Neural cell (in vitro differentiated cells): ENCODE data around the gene ING5. TPM values are rescaled to one million over a fixed set of nuclear protein-coding genes. Genes with fewer than 3 reads are reported as not detected.

Source experiments
- H2AFZ ChIP-seq: fragments of 200-600, 300-800 bp; sonication (generic), shearing (Covaris generic); 2 replicates; pipeline ENCODE4 v1.6.0; 2014; ENCODE audit warnings: low read depth, mild to moderate bottlenecking, antibody characterized with exemption, low read length, moderate library complexity
- H3F3A ChIP-seq: fragments of 200-600 bp; shearing (Covaris generic); 2 replicates; pipeline ENCODE4 v1.6.1; 2016; ENCODE audit warnings: mild to moderate bottlenecking, moderate library complexity, mixed read lengths, antibody characterized with exemption, low read length; ENCODE audit not compliant: insufficient read depth, poor library complexity, severe bottlenecking
- H3K27ac ChIP-seq: fragments of 200-600, 300-800 bp; sonication (generic), shearing (Covaris generic); 2 replicates; pipeline ENCODE4 v1.5.1; 2014; ENCODE audit warnings: mild to moderate bottlenecking, low read length, moderate library complexity
- H3K27me3 ChIP-seq: fragments of 300-800, 200-600 bp; sonication (generic), shearing (Covaris generic); 2 replicates; pipeline ENCODE4 v1.6.0; 2014; ENCODE audit warnings: mild to moderate bottlenecking, low read depth, low read length, moderate library complexity; ENCODE audit not compliant: insufficient read depth
- H3K36me3 ChIP-seq: fragments of 300-800, 200-600 bp; sonication (generic), shearing (Covaris generic); 2 replicates; pipeline ENCODE4 v1.5.1; 2014; ENCODE audit warnings: mild to moderate bottlenecking, antibody characterized with exemption, low read length, moderate library complexity; ENCODE audit not compliant: insufficient read depth
- H3K4me2 ChIP-seq: fragments of 300-800, 200-600 bp; sonication (generic), shearing (Covaris generic); 2 replicates; pipeline ENCODE4 v1.6.0; 2014; ENCODE audit warnings: mild to moderate bottlenecking, low read length
- H3K4me3 ChIP-seq: fragments of 300-800, 200-600 bp; sonication (generic), shearing (Covaris generic); 2 replicates; pipeline ENCODE4 v1.5.1; 2014; ENCODE audit warnings: mild to moderate bottlenecking, low read length, moderate library complexity
- H3K79me2 ChIP-seq: fragments of 200-600 bp; shearing (Covaris generic); replicated peaks from 2 replicates; pipeline ENCODE4 v1.6.0; 2014; ENCODE audit warnings: mild to moderate bottlenecking, low read length, moderate library complexity; ENCODE audit not compliant: insufficient read depth
- H3K9ac ChIP-seq: fragments of 300-800, 200-600 bp; sonication (generic), shearing (Covaris generic); 2 replicates; pipeline ENCODE4 v1.6.1; 2016; ENCODE audit warnings: mild to moderate bottlenecking, low read length, mixed read lengths
- H3K9me2 ChIP-seq: fragments of 200-600 bp; shearing (Covaris generic); 2 replicates; pipeline ENCODE4 v1.6.1; 2016; ENCODE audit warnings: mild to moderate bottlenecking, low read length, mixed read lengths; ENCODE audit not compliant: insufficient read depth
- H3K9me3 ChIP-seq: fragments of 200-600, 300-800 bp; sonication (generic), shearing (Covaris generic); 2 replicates; pipeline ENCODE4 v1.6.1; 2016; ENCODE audit warnings: mild to moderate bottlenecking, mixed run types, low read length, moderate library complexity, mixed read lengths
- H4K20me1 ChIP-seq: fragments of 200-600 bp; shearing (Covaris generic); 2 replicates; pipeline ENCODE4 v1.6.1; 2016; ENCODE audit warnings: mild to moderate bottlenecking, mixed run types; ENCODE audit not compliant: insufficient read depth
- CTCF ChIP-seq: fragments of 450-650 bp; IDR thresholded peaks from 2 replicates; pipeline ENCODE4 v1.5.1; 2014; ENCODE audit warnings: antibody characterized with exemption, mild to moderate bottlenecking, moderate library complexity; ENCODE audit not compliant: poor library complexity, severe bottlenecking
- EP300 ChIP-seq: fragments of 450-650 bp; conservative IDR thresholded peaks from 2 replicates; pipeline ENCODE4 v1.6.1; 2014; ENCODE audit warnings: antibody characterized with exemption, mild to moderate bottlenecking, moderate library complexity; ENCODE audit not compliant: poor library complexity, severe bottlenecking
- EZH2 ChIP-seq: fragments of 200-600, 300-800 bp; shearing (Covaris generic), sonication (generic); IDR thresholded peaks from 2 replicates; pipeline ENCODE4 v1.6.1; 2014; ENCODE audit warnings: antibody characterized with exemption, low read length, borderline replicate concordance, mild to moderate bottlenecking; ENCODE audit not compliant: insufficient read depth, poor library complexity, severe bottlenecking
- MXI1 ChIP-seq: fragments of 450-650 bp; conservative IDR thresholded peaks from 2 replicates; pipeline ENCODE4 v1.6.1; 2014; ENCODE audit warnings: antibody characterized with exemption, mild to moderate bottlenecking; ENCODE audit not compliant: poor library complexity, severe bottlenecking
- POLR2AphosphoS5 ChIP-seq: IDR thresholded peaks from 2 replicates; pipeline ENCODE4 v1.6.1; 2012
- RAD21 ChIP-seq: fragments of 450-650 bp; conservative IDR thresholded peaks from 2 replicates; pipeline ENCODE4 v1.6.1; 2014; ENCODE audit warnings: antibody characterized with exemption, mild to moderate bottlenecking, moderate library complexity
- REST ChIP-seq: IDR thresholded peaks from 2 replicates; pipeline ENCODE4 v1.6.1; 2012; ENCODE audit warnings: borderline replicate concordance
- SMC3 ChIP-seq: fragments of 450-650 bp; conservative IDR thresholded peaks from 2 replicates; pipeline ENCODE4 v1.6.1; 2014; ENCODE audit warnings: antibody characterized with exemption, mild to moderate bottlenecking, moderate library complexity; ENCODE audit not compliant: poor library complexity
- TAF1 ChIP-seq: IDR thresholded peaks from 2 replicates; pipeline ENCODE4 v1.6.1; 2012; ENCODE audit warnings: low read depth
- polyA plus RNA-seq: library from polyadenylated mRNA; depleted of rRNA; stranded (reverse); fragments of >200 nt; gene quantifications from 2 replicates; pipeline ENCODE4 v1.2.3, GENCODE V29; 2014

The ING5 gene
- polyA plus RNA-seq, 1 donor from 2014 or later, result 22.8 TPM

- TF ChIP-seq RAD21 (no peak), SMC3 (no peak), REST (no peak), EP300 (no peak), EZH2 (no peak), MXI1 (no peak), CTCF (no peak), TAF1 (no peak), POLR2AphosphoS5 (no peak)
- H3K4me2 ChIP-seq, result no peak within 1 kb of the TSS
- no peak within 1 kb of the TSS for H3K9ac ChIP-seq
- H3K9me3 ChIP-seq, result no peaks in the 10 kb centered on the region
- no peak within 1 kb of the TSS for H2AFZ ChIP-seq
- H3F3A ChIP-seq, result no peaks in the 10 kb centered on the region
- H3K4me3 ChIP-seq, result no peak within 1 kb of the TSS
- H3K36me3 ChIP-seq, result no peaks in the 10 kb centered on the region
- H3K27me3 ChIP-seq, result no peaks in the 10 kb centered on the region
- H3K9me2 ChIP-seq, result no peaks in the 10 kb centered on the region
- H4K20me1 ChIP-seq, result no peaks in the 10 kb centered on the region
- H3K27ac ChIP-seq, result no peak within 1 kb of the TSS
- H3K79me2 ChIP-seq, result no peaks in the 10 kb centered on the region
Measured at GRCh38 chr2:241776336-241777169, 74.7 kb downstream of the ING5 start, which contains the start of gene GAL3ST2. Gene GAL3ST2, plus strand, starts transcription at chr2:241776822. Its CDS starts 134 bp downstream, at chr2:241776956.

GRCh38 chr2:241777170-241777685, 75.4 kb downstream of the ING5 start:
- no peaks in the 10 kb centered on the region for H3K9me2 ChIP-seq
- no peaks in the 10 kb centered on the region for H3F3A ChIP-seq
- no peak overlapping the region for H3K9ac ChIP-seq
- H3K4me3 ChIP-seq, result no peak overlapping the region
- H3K27ac ChIP-seq, result no peak overlapping the region
- no peaks in the 10 kb centered on the region for H4K20me1 ChIP-seq
- H3K79me2 ChIP-seq, result no peaks in the 10 kb centered on the region
- H2AFZ ChIP-seq, result no peak overlapping the region
- no peaks in the 10 kb centered on the region for H3K27me3 ChIP-seq
- no peak overlapping the region for H3K4me2 ChIP-seq
- TF ChIP-seq SMC3 (no peak), REST (no peak), EP300 (no peak), EZH2 (no peak), POLR2AphosphoS5 (no peak), MXI1 (no peak)
- H3K36me3 ChIP-seq, result no peaks in the 10 kb centered on the region
- no peaks in the 10 kb centered on the region for H3K9me3 ChIP-seq
